ENCODE results near the gene NUMBL. TPM values are rescaled to one million over a fixed set of nuclear protein-coding genes. Genes with fewer than 3 reads are reported as not detected.

NUMBL gene
- total RNA-seq, 1 experiment from 2014 or later: 13.4 TPM

DNA sequence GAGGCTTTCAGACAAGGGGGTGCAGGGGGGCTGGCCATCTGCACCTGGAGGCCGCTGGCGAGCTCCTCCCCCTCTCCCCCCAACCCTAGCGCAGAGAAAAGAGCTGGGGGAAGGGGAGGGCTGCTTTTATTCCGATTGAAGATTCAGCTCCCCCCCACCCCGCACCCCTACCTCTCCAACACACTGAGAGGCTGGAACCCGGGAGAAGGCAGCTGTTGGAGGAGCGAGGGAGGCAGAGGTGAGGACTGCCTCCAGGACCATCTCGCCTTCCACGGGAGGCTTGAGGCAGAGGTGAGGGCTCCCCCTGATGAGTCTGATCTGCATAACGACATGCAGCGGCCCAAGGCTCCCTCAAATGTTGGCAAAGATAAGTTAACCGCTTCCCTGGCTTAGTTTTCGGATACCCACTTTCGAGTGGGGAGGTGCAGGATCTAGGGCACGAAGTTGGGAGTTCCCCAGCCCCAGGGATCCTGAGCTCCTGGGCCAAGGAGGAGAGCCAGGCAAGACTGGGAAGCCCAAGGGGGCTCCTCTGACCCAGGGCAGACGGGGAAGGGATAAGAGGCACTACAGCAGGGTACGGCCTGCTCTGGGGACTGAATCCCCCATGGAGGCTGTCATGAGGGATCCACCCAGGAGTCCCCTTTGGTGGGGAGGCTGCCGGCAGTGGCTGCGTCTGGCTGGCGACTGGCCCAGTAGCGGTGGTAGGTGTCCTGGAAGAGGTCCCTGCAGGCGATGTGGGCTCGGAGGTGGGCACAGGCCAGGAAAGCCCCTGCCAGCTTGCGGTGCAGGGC lies 1.2 kb upstream of the NUMBL start:
- DNase-seq (ENCODE audit: low spot score): no peak

DNA sequence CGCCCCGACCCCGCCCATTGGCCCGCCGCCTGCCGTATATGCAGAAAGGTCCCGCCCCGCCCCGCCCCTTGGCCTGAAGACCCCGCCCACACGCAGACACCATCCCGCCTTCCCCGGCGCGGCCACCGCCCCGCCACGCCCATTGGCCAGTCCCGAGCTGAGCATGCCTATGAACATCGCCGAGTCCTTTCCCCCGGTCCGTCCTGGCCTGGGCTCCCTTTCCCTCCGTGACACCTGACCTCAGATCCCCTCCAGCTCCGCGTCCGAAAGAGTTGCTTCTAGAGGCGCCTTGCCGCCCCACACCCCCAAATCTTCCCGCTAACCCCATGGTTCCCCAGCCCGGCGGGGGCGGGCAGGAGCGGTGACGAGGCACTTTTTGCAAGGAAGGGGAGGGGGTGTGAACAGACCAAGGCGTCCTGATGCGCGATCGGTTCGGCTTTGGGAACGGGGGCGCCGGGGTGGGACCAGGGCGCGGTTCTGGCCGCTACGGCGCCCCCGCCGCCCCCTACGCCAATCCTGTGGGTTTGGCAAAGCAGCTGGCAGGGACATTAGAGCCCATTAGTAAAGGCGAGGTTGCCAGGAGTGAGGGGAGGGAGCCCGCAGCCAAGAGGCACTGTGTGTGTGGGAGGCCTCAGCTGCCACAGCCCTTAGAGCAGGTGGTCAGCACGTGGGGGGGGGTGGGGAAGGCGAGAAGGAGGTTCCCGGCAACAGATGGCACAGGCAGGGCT lies 406 bp upstream of the NUMBL start:
- peak; percentile 96 for DNase-seq (ENCODE audit: low spot score)

DNA sequence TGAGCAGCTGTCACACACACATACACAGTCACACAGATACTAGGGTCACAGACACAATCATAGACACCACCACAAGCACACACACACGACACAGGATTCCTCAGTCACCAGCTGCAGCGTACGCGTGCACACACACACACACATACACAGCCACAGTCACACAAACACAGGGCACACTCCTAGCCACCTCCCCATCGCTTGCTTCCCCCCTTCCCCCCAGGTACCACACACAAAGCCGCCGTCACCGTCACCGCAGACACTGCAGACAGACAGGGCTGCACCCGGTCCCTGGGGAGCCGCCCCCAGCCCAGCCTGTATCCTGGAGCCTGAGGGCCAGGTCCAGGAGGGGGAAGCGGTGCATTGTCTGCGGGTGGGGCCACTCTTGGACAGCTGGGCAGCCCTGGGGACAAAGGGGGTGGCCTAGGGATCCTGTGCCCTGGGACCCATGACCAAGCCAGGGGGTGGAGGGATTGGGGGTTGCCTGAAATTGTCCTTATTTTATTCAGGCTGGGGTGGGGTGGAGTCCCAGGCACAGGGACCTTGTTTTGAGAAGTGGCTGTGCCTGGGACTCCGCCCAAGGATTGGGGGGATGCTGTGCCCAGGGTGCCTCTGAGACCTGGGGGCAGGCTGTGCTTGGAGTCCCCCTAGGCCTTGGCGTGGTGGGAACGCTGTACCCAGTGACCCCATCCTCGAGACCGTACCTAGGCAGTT lies 957 bp downstream of the NUMBL start:
- no peak for DNase-seq (ENCODE audit: low spot score)

DNA sequence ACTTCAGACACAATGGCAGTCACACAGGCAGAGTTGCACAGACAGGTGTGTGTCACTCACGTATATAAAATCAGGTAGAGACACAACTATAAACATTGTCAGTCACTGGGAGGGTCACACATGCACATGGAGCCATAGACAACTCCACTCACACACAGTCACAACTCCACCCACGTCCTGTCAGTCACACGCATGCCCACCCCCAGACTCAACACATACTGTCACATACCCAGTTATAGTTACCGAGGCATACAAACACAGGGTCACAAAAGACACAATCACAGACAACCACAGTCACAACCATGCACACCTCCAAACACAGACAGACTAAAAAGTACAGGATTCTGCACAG lies 1.5 kb downstream of the NUMBL start:
- DNase-seq (ENCODE audit: low spot score): no peak

DNA sequence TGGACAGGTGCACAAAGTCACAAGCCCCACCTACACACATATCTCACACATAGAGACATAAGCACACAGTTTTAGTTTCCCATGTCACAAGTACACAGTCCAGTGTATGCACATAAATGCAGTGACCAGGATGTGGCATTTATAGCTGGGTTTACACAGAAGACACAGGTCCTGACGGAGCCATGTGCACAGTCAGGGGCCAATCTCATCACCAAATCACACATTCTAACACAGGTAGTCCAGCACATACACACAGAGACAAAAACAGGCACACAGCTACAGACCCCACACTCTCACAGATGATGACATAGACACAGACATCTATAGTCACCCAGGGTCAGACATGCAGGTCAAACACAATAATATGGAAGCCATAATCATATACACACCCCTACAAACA lies 2.1 kb downstream of the NUMBL start:
- DNase-seq (ENCODE audit: low spot score): no peak

DNA sequence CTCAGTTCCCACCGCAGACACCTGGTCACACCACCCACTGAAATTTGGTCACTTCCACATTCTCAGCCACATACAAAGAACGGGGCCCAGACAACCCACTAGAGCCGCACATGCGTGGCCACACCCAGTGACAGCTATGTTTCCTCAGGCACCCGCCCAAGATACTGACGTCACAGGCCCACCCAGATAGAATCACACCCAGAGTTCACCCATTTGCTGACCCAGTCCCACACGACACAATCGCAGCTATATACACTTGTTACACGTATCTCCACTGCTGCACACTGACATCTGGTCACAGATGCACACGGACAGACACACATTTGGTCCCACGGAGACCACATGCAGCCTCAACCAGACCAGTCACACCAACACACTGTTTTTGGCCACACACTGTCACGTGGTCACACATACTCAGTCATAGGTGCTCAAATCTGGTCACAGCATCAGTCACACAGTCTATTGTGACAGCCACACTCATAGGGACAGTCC lies 2.9 kb downstream of the NUMBL start:
- DNase-seq (ENCODE audit: low spot score): no peak

DNA sequence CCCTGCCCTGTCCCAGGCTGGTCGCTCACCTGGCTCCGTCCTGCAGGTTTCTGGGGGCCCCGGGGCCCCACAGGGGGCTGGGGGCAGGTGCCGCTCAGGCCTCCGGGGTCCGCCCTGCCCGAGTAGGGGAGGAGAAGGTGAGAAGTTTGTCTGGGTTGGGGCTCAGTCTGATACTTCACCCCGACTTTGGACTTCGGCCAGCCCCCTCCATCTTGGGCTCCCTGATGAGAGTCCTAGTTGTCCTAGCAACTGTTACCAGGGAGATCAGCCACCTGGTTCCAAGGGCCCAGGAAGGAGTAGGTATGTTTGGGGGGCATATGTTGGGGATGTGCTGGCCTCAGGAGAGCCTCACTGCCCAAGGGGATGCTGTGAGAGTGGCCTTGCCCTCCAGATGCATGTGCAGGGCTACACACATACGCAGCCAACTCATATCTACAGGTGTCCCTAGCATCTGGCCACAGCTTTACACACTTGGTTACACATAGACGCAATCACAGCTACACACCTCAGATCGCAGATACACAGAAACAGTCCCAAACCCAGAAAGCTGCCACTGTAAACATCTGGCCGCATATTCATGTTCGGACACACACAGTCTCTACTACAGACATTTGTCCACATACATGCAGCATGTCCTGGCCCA lies 3.4 kb downstream of the NUMBL start:
- no peak for DNase-seq (ENCODE audit: low spot score)

DNA sequence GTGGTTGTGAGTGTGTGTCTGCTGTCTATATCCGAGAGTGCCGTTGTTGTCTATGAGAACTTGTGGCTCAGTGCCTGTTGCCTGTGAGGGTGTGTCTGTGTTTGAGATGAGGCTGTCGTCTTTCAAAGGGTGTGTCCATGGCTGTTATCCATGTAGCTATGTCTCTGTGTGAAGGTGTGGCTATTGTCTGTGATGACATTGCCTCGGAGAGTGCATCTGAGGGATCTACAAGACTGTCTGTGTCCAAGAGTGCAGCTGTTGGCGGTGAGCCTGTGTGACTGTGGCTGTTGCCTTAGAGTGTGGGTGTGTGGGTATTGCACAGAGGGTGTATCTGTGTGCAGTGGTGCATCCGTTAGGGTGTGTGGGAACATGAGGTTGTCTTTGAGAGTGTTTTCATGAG lies 4.9 kb downstream of the NUMBL start:
- DNase-seq (ENCODE audit: low spot score): no peak

DNA sequence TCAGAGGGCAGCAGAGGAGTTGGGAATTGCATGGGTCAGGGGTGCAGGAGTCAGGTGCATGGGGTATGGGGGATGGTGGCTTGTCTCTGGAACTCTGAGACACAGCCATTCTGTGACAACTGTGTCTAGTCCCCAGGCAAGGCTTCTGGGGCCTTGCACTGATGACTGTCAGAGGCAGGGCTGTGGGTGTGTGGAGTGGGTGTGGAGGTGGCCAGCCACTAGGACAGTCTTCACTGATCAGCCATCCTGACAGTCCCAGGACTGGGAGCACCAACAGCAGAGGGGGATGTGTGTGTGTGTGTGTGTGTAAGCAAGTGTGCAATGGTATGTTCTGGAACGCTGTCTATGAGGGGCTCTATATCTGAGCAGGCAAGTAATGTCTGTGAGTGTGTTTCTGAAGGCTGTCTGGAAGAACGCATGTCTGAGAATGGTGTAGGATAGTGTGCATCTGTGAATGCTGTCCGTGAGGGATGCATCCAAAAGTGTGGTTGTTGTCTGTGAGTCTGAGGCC lies 5.4 kb downstream of the NUMBL start:
- no peak for DNase-seq (ENCODE audit: low spot score)

DNA sequence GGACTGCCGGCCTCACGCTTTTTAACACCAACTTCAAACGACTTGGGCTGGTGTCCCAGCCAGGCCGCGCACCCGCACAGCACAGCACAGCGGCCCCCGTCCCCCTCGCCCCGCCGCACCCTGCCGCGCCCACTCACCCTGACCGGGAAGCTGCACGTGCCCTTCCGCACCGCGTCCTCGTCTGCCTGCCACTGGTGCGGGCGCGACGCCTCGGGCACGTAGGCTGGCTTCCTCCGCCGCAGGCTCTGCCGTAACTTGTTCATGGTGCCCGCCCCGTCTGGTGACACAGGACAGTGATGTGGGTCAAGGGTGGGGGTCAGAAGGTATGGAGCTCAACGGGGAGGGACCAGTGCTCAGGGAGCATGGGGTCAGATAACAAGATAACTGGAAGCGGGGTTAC lies 6.2 kb downstream of the NUMBL start:
- no peak for DNase-seq (ENCODE audit: low spot score)

DNA sequence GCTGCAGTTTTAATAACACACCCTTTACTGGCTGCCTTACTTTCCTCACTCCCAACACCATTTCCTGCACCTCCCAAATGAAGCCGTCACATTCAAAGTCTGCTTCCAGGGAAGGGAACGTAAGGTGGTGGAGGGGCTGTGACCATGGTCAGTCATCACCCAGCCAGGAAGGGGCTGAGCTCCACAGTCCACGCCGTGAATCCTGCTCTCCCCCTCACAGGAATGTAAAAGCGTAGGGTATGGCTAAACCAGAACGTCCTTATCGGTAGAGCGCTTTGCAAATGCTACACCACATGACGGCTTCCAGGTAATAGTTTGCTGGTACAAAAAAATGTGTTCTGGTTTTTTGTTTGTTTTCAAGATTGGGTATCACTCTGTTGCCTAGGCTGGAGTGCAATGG lies 7.0 kb downstream of the NUMBL start:
- DNase-seq (ENCODE audit: low spot score): no peak

DNA sequence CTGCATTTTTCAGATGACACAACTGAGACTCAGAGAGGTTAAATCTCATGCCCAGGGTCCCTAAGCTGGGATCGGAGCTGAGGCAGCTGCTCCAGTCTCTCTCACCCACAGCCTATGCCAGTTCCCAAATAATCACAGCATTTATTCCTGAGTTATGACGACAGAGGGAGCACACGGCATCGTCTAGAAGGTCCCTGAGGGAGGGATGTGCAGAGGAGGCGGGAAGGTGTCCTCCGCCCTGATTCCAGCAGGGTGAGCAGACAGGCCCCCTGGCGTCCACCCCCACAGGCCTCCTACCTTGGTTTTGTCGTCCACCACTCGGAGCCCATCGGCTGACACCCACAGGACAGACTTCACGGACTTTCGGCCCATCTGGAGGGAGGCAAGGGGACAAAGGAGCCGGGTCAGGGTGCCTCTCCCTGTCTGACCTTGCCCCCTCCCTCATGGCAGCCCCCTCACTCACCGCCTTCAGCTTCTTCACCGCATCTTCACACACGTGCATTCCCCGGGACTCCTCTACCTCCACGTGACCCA lies 8.0 kb downstream of the NUMBL start:
- no peak for DNase-seq (ENCODE audit: low spot score)

DNA sequence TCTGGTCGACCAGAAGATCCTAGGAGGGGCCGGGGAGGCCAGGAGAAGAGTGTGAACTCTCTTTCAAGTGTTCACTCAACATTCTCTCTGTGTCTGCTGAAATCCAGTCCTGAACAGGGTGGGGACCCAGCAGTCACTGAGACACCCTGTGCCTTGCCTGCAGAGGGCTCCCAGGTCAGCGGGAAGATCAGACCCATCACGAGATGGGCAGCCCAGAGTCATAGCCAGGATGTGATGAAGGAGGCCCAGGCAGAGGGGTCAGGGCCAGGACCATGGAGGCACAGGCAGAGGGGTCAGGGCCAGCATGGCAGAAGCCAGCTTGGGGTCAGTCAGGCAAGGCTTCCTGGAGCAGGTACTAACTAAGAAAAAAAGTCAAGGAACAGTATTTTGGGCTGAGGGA lies 9.4 kb downstream of the NUMBL start:
- DNase-seq (ENCODE audit: low spot score): no peak

DNA sequence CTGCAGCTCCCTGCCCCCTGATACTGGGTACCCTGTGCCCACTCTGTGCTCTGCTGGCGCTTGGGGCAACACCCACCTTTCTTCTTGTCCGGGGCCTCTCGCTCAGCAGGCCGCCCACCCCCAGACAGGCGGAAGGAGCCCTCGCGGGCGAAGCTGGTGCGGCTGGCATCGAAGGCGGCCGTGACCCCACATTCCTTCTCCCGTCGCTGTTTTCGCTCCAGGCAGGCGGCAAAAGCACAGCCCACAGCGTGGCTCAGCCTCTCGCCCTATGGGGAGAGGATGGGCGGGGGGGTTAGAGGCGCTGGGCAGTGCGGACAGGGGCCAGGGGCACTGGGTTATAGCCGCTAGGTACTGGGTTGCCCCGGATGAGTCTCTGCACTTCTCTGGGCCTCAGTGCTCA lies 13.3 kb downstream of the NUMBL start:
- no peak for DNase-seq (ENCODE audit: low spot score)

DNA sequence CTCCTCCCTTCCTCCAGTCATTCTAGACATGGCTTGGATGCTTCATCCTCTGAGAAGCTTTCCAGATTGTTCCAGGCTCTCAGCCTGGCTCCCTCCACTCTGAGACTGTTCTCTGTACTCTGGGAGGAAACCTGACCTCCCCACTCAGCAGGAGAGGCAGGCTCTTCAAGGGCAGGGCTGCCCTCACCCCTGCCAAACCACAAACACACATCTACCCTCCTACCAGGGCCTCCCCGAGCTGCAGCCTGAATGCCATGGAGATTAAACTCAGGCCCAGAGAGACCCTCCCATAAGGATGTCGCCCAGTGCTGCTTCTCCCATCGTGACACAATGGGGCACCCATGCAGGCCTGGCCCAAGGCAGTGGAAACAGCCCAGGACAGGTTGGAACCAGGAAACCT lies 16.2 kb downstream of the NUMBL start:
- no peak for DNase-seq (ENCODE audit: low spot score)

DNA sequence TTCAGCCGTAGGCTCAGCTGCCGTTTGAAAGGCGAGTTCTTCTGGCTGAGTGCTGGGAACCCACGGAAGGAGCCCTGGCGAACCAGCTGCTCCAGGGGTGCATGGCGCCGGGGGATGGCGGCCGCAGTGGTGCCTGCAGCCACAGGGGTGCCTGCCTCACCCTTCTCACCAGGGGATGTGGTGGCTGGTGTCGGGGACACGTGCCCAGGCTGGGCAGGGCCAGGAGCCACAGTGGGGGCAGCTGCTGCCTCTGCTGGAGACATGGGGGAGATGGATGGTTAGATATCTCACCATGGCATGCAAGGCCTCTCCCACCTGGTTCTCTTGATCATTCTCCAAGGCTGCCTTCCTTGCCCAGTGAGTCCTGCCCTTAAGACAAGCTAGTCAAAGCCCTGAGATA lies 17.1 kb downstream of the NUMBL start:
- DNase-seq (ENCODE audit: low spot score): no peak

DNA sequence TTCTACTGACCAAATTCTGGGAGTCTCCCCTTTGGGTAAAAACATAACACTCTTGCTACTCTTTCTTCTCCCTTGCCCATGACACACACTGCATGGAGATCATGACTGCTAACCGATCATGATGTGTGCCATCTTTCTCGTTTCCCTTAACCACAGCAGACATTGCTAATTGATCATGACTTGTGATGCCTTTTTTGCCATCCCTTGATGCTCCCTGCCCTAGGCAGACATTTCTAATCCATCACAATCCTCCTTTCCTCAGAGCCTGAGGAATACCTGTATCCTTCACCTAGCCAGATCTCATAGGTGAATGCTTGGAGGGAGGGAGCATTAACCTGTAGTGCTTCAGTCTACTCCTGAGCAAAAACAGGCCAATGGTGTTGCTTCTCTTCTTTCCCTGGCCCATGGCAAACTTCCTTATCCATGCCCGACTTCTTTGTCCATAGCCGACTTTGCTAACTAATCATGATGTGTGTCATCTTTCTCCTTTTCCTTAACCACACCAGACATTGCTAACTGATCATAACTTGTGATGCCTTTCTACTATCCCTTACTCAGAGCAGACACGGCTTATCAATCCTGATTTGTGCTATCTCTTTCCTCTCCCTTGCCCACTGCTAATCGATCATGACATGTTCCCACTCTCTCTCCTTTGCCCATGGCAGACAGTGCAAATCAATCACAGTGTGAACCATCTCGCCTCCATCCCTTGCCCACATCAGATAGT lies 17.7 kb downstream of the NUMBL start:
- DNase-seq (ENCODE audit: low spot score): no peak

DNA sequence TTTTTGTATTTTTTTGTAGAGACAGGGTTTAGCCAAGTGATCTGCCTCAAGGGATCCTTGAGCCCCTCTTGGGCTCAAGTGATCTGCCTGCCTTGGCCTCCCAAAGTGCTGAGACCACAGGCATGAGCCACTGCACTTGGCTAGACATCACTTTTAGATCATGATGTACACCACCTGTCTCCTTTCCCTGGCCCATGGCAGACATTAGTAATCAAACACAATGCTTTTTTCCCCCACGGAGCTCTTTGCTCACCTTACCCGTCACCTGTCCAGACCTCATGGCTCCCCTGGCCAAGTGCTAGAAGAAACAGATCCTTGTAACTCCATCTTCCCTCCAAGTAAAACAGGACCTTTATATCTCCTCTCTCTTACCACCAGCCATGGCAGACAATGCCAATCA lies 18.4 kb downstream of the NUMBL start:
- no peak for DNase-seq (ENCODE audit: low spot score)

DNA sequence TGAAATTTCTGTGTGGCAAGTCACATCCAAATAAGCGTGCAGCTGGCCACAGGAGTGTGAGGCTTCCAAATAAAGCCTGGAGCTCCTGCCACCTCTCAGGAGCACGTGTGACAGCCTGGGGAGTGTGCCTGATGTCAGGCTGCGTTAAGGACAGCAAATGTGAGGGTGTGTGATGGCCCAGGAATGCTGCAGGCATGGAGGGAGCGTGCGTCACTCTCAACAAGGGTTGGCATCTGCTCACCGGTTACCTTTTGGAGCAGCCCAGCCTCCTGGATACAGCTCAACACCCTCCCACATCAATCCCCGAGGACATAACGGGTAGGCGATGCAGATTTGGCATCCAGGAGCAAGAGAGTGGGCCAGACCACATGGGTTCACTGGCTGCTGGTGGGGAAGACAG lies 19.0 kb downstream of the NUMBL start:
- no peak for DNase-seq (ENCODE audit: low spot score)

DNA sequence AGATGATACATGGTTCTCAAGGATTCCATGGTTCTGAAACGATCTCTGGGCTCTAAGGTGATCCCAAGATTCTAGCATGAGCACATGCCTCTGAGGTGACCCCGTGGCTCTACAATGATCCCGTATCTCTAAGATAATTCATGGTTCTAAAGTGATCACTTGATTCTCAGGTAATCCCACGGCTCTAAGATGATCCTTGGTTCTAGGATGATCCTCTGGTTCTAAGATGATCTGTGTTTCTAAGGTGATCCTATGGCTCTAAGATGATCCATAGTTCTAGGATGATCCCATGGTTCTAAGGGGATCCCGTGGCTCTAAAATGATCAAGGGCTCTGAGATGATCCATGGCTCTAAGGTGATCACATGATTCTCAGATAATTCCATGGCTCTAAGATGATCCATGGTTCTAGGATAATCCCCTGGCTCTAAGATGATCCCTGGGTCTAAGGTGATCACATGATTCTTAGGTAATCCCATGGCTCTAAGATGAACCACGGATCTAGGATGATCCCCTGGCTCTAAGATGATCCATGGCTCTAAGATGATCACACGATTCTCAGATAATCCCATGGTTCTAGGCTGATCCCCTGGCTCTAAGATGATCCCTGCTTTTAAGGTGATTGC lies 21.3 kb downstream of the NUMBL start:
- no peak for DNase-seq (ENCODE audit: low spot score)

Measured in HT-29 (cell line).